Measurements from ENCODE around the gene ATXN7L1. TPM values are rescaled to one million over a fixed set of nuclear protein-coding genes. Genes with fewer than 3 reads are reported as not detected.

ATXN7L1 gene
- polyA plus RNA-seq, 1 of the 3 experiments (the other 2 are of a cell fraction): 6.0 TPM

DNA sequence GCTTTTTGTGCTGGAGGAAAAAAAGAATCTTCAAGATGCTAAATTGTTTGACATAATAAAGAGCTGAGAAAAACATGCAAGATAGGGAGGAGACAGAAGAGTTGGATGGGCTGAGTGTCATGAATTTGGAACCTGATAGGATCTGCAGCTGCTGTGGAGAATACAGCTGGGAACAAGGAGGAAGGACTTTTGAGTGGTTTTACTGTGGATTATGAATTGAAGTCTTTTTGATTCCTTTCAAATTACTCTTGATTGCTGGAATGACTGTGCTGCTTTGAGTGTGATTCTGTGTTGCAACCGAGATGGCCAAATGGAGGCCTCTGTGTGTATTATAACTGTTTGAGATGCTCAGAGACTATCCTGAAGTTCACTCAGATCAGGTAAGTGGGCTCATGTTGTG, 299.1 kb downstream of the ATXN7L1 start (continued):
- TF ChIP-seq POLR2AphosphoS5 (IDR thresholded peaks at IDR 0.05; ENCODE audit: low read depth, low read length) (no peak), MXI1 (IDR thresholded peaks at IDR 0.05; ENCODE audit: low read depth, low read length) (no peak), SIN3A (IDR thresholded peaks at IDR 0.05; ENCODE audit: borderline replicate concordance, low read depth, low read length) (no peak), ELF1 (IDR thresholded peaks at IDR 0.05) (no peak), RCOR1 (IDR thresholded peaks at IDR 0.05; ENCODE audit: low read length) (no peak), JUND (IDR thresholded peaks at IDR 0.05) (no peak)
- TF ChIP-seq, protein P1, sequence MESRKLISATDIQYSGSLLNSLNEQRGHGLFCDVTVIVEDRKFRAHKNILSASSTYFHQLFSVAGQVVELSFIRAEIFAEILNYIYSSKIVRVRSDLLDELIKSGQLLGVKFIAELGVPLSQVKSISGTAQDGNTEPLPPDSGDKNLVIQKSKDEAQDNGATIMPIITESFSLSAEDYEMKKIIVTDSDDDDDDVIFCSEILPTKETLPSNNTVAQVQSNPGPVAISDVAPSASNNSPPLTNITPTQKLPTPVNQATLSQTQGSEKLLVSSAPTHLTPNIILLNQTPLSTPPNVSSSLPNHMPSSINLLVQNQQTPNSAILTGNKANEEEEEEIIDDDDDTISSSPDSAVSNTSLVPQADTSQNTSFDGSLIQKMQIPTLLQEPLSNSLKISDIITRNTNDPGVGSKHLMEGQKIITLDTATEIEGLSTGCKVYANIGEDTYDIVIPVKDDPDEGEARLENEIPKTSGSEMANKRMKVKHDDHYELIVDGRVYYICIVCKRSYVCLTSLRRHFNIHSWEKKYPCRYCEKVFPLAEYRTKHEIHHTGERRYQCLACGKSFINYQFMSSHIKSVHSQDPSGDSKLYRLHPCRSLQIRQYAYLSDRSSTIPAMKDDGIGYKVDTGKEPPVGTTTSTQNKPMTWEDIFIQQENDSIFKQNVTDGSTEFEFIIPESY (IDR thresholded peaks at IDR 0.05; ENCODE audit: borderline replicate concordance, low read depth): no peak

GRCh38 chr7:105571891-105572290, 304.5 kb downstream of the ATXN7L1 start:
- no peak overlapping the region for H3K9ac ChIP-seq
- H3K36me3 ChIP-seq (replicated peaks in 1 of 2; ENCODE audit: control insufficient read depth in 1 of 2, insufficient read depth in 2 of 2, low read length in 1 of 2): peaks cover 24 to 25% of the 10 kb centered on the region in 2 experiments
- POLR2A ChIA-PET: no interaction called here
- H3K9me2 ChIP-seq: no peaks in the 10 kb centered on the region
- H3F3A ChIP-seq (replicated peaks; ENCODE audit: insufficient read depth): peaks cover 6% of the 10 kb centered on the region
- CTCF ChIA-PET: interaction anchor here (1.0 to 2.9 kb wide), 4 partner anchors 10 to 22 kb away, joined by 3 to 13 read pairs (median 4); partner anchors contain the start of gene EFCAB10
- H3K4me1 ChIP-seq (ENCODE audit: control insufficient read depth in 1 of 2, insufficient read depth in 2 of 2, low read depth in 1 of 2, low read length in 1 of 2): no peaks in the 10 kb centered on the region
- H3K27ac ChIP-seq (ENCODE audit: low read depth in 2 of 2, low read length in 1 of 2): no peak overlapping the region
- no peak overlapping the region for H2AFZ ChIP-seq (ENCODE audit: low read depth)
- H4K20me1 ChIP-seq (ENCODE audit: insufficient read depth): no peaks in the 10 kb centered on the region
- H3K4me3 ChIP-seq (ENCODE audit: low read depth in 2 of 2, low read length in 1 of 2): no peak overlapping the region
- H3K27me3 ChIP-seq (ENCODE audit: insufficient read depth): no peaks in the 10 kb centered on the region
- WGBS (ENCODE audit: low lambda C conversion rate): 98% methylated on average over 2 of the region's 2 CpGs
- H3K4me2 ChIP-seq: no peak overlapping the region
- H3K9me3 ChIP-seq: no peaks in the 10 kb centered on the region
- no peak for DNase-seq
- TF ChIP-seq FOSL2 (IDR thresholded peaks at IDR 0.05; ENCODE audit: borderline replicate concordance, low read depth): no peak
- no peaks in the 10 kb centered on the region for H3K79me2 ChIP-seq (ENCODE audit: insufficient read depth)

GRCh38 chr7:105567821-105568220, 308.6 kb downstream of the ATXN7L1 start:
- H3K4me3 ChIP-seq (ENCODE audit: low read depth in 2 of 2, low read length in 1 of 2): no peak overlapping the region
- H3F3A ChIP-seq (replicated peaks; ENCODE audit: insufficient read depth): no peaks in the 10 kb centered on the region
- peaks cover 53 to 61% of the 10 kb centered on the region in 2 experiments for H3K36me3 ChIP-seq (replicated peaks in 1 of 2; ENCODE audit: control insufficient read depth in 1 of 2, insufficient read depth in 2 of 2, low read length in 1 of 2)
- no peaks in the 10 kb centered on the region for H3K9me2 ChIP-seq
- no peaks in the 10 kb centered on the region for H3K4me1 ChIP-seq (ENCODE audit: control insufficient read depth in 1 of 2, insufficient read depth in 2 of 2, low read depth in 1 of 2, low read length in 1 of 2)
- no peak overlapping the region for H2AFZ ChIP-seq (ENCODE audit: low read depth)
- ChIA-PET CTCF (interaction anchor here (1.0 to 1.6 kb wide), 5 partner anchors 8 to 36 kb away, joined by 3 to 7 read pairs (median 4); no protein-coding TSS in a partner anchor), POLR2A (interaction anchor here (1.1 kb wide), 1 partner anchor 13 kb away, joined by 3 read pairs; the partner anchor contains the start of gene EFCAB10)
- H3K27ac ChIP-seq (ENCODE audit: low read depth in 2 of 2, low read length in 1 of 2): no peak overlapping the region
- DNase-seq: no peak
- WGBS (ENCODE audit: low lambda C conversion rate): 89% methylated on average over 3 of the region's 3 CpGs
- no peak overlapping the region for H3K9ac ChIP-seq
- H3K79me2 ChIP-seq (ENCODE audit: insufficient read depth): no peaks in the 10 kb centered on the region
- H4K20me1 ChIP-seq (ENCODE audit: insufficient read depth): no peaks in the 10 kb centered on the region
- no peaks in the 10 kb centered on the region for H3K9me3 ChIP-seq
- no peak overlapping the region for H3K4me2 ChIP-seq
- TF ChIP-seq, protein P2, sequence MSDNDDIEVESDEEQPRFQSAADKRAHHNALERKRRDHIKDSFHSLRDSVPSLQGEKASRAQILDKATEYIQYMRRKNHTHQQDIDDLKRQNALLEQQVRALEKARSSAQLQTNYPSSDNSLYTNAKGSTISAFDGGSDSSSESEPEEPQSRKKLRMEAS (IDR thresholded peaks at IDR 0.05; ENCODE audit: low read depth): no peak
- TF ChIP-seq RCOR1 (IDR thresholded peaks at IDR 0.05; ENCODE audit: low read length): no peak
- no peak for TF ChIP-seq GATA2 (CRISPR knock-in tag; IDR thresholded peaks at IDR 0.05)
- no peak for TF ChIP-seq JUND (IDR thresholded peaks at IDR 0.05)
- TF ChIP-seq SMC3 (IDR thresholded peaks at IDR 0.05; ENCODE audit: low read depth, low read length): no peak
- TF ChIP-seq YY1 (IDR thresholded peaks at IDR 0.05; ENCODE audit: low read depth): no peak
- TF ChIP-seq CHD2 (IDR thresholded peaks at IDR 0.05; ENCODE audit: low read length, partially characterized antibody): no peak
- TF ChIP-seq, protein P3, sequence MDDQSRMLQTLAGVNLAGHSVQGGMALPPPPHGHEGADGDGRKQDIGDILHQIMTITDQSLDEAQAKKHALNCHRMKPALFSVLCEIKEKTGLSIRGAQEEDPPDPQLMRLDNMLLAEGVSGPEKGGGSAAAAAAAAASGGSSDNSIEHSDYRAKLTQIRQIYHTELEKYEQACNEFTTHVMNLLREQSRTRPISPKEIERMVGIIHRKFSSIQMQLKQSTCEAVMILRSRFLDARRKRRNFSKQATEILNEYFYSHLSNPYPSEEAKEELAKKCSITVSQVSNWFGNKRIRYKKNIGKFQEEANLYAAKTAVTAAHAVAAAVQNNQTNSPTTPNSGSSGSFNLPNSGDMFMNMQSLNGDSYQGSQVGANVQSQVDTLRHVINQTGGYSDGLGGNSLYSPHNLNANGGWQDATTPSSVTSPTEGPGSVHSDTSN (IDR thresholded peaks at IDR 0.05): no peak
- no peak for TF ChIP-seq MXI1 (IDR thresholded peaks at IDR 0.05; ENCODE audit: low read depth, low read length)
- TF ChIP-seq, protein P1 (IDR thresholded peaks at IDR 0.05; ENCODE audit: borderline replicate concordance, low read depth): no peak
- TF ChIP-seq ELF1 (IDR thresholded peaks at IDR 0.05): no peak
- no peak for TF ChIP-seq FOXJ3 (CRISPR knock-in tag; IDR thresholded peaks at IDR 0.05)
- TF ChIP-seq RFX5 (IDR thresholded peaks at IDR 0.05; ENCODE audit: low read length): no peak
- no peak for TF ChIP-seq SIN3A (IDR thresholded peaks at IDR 0.05; ENCODE audit: borderline replicate concordance, low read depth, low read length)
- no peaks in the 10 kb centered on the region for H3K27me3 ChIP-seq (ENCODE audit: insufficient read depth)

Measured in SK-N-SH (cell line).